ENCODE measurements around the gene ZNF749.
"Not testable (repeated sequence)": the region's sequence is repeated elsewhere in the genome, so short reads cannot be mapped to it uniquely, and the experiment has no call there.

The ZNF749 gene

DNA sequence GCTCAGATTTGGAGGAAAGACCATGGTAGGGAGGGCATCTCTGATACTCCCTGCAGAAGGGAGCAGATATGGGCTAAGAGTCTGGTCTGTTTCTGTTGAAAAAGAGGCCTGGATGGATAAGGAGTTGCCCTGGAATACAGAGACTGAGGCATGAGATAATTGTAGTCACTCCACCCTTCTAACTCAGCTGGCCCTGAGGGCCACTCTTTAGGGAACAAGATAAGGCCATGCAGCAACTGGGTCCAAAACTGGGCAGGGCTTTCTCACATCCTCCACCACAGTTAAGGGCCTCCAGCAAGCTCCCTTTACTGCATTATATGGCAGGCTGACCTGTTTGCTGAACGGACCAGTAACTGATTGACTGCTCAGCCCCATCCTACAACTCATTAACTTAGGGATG, 1.3 kb downstream of the ZNF749 start:
- Mint-ChIP-seq H3K27ac (no peak overlapping the region), H3K36me3 (ENCODE audit: low read depth) (peaks cover 47% of the 10 kb centered on the region), H3K4me3 (peak overlapping the region; percentile 83), H3K27me3 (no peaks in the 10 kb centered on the region), H3K9me3 (peaks cover 61% of the 10 kb centered on the region), H3K4me1 (ENCODE audit: low read depth) (peaks cover 26% of the 10 kb centered on the region)
- intact Hi-C loops (cut with micrococcal nuclease), result loop anchor here (5.0 kb wide), 1 partner anchor 41 kb away; the partner anchor contains the start of gene ZNF772

DNA sequence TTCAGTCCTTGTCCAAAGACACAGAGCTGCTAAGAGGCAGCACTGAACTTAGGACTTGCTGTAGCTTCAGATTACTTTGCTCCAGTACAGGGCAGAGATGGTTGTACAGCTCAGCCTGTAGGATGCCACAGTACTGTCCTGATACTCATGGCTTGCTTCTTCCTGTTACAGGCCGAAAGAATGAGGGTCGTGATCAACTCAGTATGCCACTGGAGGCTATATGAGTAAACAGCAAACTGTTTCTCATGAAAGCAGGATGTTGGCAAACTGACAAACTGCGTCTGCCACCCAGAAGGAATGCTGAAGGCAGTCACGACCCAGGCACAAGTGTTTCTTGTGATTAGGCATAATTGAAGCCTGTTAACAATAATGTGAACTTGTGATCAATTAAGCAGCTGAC, 2.8 kb downstream of the ZNF749 start:
- H3K4me3 Mint-ChIP-seq, result no peak overlapping the region
- H3K27me3 Mint-ChIP-seq, result no peaks in the 10 kb centered on the region
- H3K36me3 Mint-ChIP-seq (ENCODE audit: low read depth), result peaks cover 54% of the 10 kb centered on the region
- intact Hi-C loops (cut with micrococcal nuclease), result loop anchor here (5.0 kb wide), 1 partner anchor 39 kb away; the partner anchor contains the start of gene ZNF772
- peaks cover 64% of the 10 kb centered on the region for H3K9me3 Mint-ChIP-seq
- no peak overlapping the region for H3K27ac Mint-ChIP-seq
- H3K4me1 Mint-ChIP-seq (ENCODE audit: low read depth), result peaks cover 26% of the 10 kb centered on the region

DNA sequence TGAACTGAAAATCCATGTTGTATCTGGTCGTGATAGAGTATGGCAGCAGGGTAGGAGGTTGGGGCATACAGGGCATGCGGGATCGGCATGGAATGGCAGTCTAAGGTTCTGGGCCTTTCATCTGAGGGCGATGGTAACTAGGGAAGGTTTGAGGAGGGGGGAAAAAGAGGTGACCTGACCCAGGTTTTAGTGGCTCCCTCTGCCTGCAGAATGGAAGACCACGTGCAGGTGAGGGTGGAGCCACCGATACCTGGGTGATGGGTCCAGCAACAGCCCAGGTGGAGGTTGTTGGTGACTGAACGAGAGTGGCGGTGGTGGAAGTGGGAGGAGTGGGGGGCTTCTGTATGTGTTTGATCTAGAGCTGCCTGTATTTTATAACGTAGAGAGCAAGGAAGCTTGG, 3.8 kb downstream of the ZNF749 start:
- H3K27ac Mint-ChIP-seq, result no peak overlapping the region
- intact Hi-C loops (cut with micrococcal nuclease), result loop anchor here (5.0 kb wide), 1 partner anchor 38 kb away; the partner anchor contains the start of gene ZNF772
- no peak overlapping the region for H3K4me3 Mint-ChIP-seq
- H3K36me3 Mint-ChIP-seq (ENCODE audit: low read depth), result peaks cover 64% of the 10 kb centered on the region
- no peaks in the 10 kb centered on the region for H3K27me3 Mint-ChIP-seq
- peaks cover 26% of the 10 kb centered on the region for H3K4me1 Mint-ChIP-seq (ENCODE audit: low read depth)
- H3K9me3 Mint-ChIP-seq, result peaks cover 67% of the 10 kb centered on the region

DNA sequence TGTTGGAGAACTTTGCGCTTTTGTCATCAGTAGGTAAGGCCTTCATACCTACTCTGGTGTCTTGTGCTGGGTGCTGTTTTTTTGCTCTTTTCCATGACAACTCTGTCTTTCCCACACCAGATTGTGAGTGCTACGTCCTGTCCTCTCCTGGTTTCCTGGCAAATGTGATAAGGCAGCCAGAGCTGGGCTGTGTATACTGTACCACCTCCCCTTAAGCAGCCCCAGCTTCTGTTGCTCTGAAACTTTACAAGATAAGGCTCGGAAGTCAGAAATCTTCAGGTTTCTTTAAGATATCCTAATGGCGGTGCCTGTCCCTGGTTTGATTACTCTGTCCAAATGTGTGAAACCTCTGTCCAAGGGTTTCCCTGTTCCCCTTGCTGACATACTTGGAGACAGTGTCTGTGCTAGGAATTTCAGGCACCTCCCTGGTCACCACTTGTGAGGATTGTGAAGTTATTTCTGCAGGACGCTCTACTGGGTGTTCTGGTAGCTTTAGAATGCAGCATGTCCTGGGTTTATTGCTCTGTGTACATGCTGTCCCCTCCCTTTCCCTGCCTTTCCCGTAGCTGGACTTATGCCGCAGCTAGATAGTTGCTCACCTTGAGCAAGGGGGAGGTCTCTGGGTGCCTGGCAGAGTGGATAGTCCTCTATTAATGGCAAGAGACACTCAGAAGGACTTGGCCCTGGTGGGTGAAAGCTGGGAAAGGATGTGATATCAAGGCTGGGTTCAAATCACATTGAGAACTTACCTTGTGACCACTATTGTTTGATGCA, 7.0 kb downstream of the ZNF749 start:
- H3K27ac Mint-ChIP-seq, result no peak overlapping the region
- intact Hi-C loops (cut with micrococcal nuclease), result no loop called here
- no peaks in the 10 kb centered on the region for H3K27me3 Mint-ChIP-seq
- H3K4me1 Mint-ChIP-seq (ENCODE audit: low read depth), result peaks cover 5% of the 10 kb centered on the region
- H3K4me3 Mint-ChIP-seq, result no peak overlapping the region
- H3K36me3 Mint-ChIP-seq (ENCODE audit: low read depth), result peaks cover 56% of the 10 kb centered on the region
- H3K9me3 Mint-ChIP-seq, result peaks cover 85% of the 10 kb centered on the region

DNA sequence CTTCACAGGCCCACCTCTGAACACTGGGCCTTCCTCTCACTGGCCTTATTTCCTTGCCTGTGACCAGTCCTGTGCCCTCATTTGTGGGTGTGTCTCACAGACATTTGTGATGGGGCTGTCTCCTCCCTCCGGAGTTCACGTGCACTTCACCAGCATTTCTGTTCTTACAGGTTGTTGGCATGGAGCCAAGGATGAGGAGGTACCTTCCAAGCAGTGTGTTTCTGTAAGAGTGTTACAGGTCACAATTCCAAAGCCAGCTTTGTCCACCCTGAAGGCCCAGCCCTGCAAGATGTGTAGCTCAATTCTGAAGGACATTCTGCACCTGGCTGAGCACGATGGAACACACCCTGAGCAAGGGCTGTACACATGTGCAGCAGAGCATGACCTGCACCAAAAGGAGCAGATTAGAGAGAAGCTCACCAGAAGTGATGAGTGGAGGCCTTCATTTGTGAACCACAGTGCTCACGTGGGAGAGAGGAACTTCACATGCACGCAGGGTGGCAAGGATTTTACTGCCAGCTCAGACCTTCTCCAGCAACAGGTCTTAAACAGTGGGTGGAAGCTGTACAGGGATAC, 8.1 kb downstream of the ZNF749 start:
- Mint-ChIP-seq H3K36me3 (ENCODE audit: low read depth) (peaks cover 54% of the 10 kb centered on the region), H3K4me3 (no peak overlapping the region), H3K27ac (no peak overlapping the region)

DNA sequence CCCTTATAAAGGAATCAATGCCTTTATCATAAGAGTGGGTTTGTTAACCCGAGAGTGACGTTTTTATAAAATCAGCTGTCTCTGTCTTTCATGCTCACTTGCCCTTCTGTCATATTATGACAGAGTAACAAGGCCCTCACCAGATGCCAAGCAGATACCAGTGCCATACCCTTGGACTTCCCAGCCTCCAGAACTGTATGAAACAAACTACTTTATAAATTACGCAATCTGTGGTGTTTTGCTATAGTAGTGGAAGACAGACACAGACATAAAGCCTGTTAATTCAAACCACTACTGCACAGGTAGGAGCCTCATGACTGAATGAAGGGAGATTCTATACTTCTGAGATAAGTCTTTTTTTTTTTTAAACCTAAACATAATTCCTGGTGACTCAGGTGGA, 17.2 kb downstream of the ZNF749 start:
- Mint-ChIP-seq H3K27ac (no peak overlapping the region), H3K27me3 (no peaks in the 10 kb centered on the region), H3K4me1 (ENCODE audit: low read depth) (no peaks in the 10 kb centered on the region), H3K4me3 (no peak overlapping the region), H3K9me3 (peaks cover 76% of the 10 kb centered on the region), H3K36me3 (ENCODE audit: low read depth) (no peaks in the 10 kb centered on the region)
- intact Hi-C loops (cut with micrococcal nuclease), result no loop called here

More for the DNA sequence above, 8.1 kb downstream of the ZNF749 start:
- Mint-ChIP-seq H3K27me3 (no peaks in the 10 kb centered on the region), H3K9me3 (peaks cover 83% of the 10 kb centered on the region), H3K4me1 (ENCODE audit: low read depth) (peaks cover 5% of the 10 kb centered on the region)
- intact Hi-C loops (cut with micrococcal nuclease), result no loop called here

DNA sequence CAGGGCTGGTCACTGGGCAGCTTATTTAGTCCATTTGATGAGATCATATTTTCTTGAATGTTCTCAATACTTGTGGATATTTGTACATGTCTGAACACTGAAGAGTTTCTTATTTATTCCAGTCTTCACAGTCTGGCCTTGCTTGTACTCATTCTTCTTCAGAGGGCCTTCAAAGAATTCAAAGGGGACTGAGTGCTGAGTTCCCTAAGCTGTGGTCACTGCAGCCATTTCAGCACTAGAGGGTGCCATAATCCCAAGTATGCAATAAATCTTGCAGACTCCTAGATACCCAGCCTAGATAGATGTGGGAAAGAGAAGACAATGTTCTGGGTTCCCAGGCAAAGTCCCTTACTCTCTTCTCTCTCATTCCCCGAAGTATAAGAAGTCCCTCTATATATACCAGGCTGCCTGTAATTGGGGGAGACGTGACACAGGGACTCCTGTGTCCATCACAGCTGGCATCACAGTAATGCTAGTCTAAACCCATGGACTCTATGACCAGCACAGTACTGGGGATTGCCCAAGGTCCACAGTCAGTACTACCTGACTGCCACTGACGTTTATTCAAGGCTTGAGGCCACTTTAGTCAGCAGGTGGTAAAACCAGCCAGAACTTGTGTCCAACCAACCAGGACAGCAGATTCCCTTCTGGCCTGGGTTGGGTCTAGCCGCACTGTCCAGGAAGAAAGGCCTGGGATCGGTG, 30.7 kb downstream of the ZNF749 start:
- H3K36me3 Mint-ChIP-seq (ENCODE audit: low read depth), result peaks cover 33% of the 10 kb centered on the region
- H3K4me1 Mint-ChIP-seq (ENCODE audit: low read depth), result no peaks in the 10 kb centered on the region
- no peak overlapping the region for H3K4me3 Mint-ChIP-seq
- intact Hi-C loops (cut with micrococcal nuclease), result loop anchor here (10.0 kb wide), 1 partner anchor 689 kb away; the partner anchor contains the start of gene ZNF329
- peaks cover 91% of the 10 kb centered on the region for H3K9me3 Mint-ChIP-seq
- H3K27me3 Mint-ChIP-seq, result no peaks in the 10 kb centered on the region
- no peak overlapping the region for H3K27ac Mint-ChIP-seq

DNA sequence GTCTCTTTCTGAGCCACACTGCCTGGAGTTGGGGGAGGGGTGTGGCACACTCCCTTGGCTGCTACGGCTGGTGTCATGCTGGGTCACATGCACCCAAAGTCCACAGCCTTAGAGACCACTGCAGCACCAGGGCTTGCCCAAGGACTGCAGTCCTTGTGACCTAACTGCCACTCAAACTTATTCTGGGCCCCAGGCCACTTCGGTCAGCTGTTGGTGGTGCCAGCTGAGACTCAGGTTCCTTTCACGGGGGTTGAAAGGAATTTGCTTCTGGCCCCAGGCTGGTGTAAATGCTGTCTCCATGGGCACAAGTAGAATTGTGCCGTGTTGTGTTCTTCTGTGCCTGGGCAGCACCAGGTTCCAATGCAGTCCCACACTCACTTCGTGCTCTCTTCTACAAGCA, 31.4 kb downstream of the ZNF749 start:
- no peak overlapping the region for H3K27ac Mint-ChIP-seq
- no peaks in the 10 kb centered on the region for H3K27me3 Mint-ChIP-seq
- intact Hi-C loops (cut with micrococcal nuclease), result loop anchor here (10.0 kb wide), 1 partner anchor 688 kb away; the partner anchor contains the start of gene ZNF329
- peaks cover 91% of the 10 kb centered on the region for H3K9me3 Mint-ChIP-seq
- H3K36me3 Mint-ChIP-seq (ENCODE audit: low read depth), result peaks cover 37% of the 10 kb centered on the region
- H3K4me1 Mint-ChIP-seq (ENCODE audit: low read depth), result no peaks in the 10 kb centered on the region
- no peak overlapping the region for H3K4me3 Mint-ChIP-seq

DNA sequence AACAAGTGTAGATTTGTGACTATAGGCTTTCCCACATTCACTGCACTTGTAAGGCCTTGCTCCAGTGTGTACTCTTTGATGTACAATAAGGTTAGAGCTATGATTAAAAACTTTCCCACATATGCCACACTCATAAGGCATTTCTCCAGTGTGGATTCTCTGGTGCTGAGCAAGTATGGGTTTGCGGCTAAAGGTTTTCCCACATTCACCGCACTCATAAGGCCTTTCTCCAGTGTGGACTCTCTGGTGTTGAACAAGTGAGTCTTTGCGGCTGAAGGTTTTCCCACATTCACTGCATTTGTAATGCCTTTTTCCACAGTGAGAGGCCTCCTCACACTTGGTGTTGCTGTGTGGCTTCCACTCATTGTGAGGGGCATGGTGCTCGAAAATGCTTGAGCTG, 38.5 kb downstream of the ZNF749 start:
- intact Hi-C loops (cut with micrococcal nuclease), result no loop called here
- H3K27me3 Mint-ChIP-seq, result no peaks in the 10 kb centered on the region
- H3K4me1 Mint-ChIP-seq (ENCODE audit: low read depth), result peaks cover 21% of the 10 kb centered on the region
- H3K9me3 Mint-ChIP-seq, result peaks cover 94% of the 10 kb centered on the region
- peaks cover 85% of the 10 kb centered on the region for H3K36me3 Mint-ChIP-seq (ENCODE audit: low read depth)
- H3K4me3 Mint-ChIP-seq, result no peak overlapping the region
- no peak overlapping the region for H3K27ac Mint-ChIP-seq

DNA sequence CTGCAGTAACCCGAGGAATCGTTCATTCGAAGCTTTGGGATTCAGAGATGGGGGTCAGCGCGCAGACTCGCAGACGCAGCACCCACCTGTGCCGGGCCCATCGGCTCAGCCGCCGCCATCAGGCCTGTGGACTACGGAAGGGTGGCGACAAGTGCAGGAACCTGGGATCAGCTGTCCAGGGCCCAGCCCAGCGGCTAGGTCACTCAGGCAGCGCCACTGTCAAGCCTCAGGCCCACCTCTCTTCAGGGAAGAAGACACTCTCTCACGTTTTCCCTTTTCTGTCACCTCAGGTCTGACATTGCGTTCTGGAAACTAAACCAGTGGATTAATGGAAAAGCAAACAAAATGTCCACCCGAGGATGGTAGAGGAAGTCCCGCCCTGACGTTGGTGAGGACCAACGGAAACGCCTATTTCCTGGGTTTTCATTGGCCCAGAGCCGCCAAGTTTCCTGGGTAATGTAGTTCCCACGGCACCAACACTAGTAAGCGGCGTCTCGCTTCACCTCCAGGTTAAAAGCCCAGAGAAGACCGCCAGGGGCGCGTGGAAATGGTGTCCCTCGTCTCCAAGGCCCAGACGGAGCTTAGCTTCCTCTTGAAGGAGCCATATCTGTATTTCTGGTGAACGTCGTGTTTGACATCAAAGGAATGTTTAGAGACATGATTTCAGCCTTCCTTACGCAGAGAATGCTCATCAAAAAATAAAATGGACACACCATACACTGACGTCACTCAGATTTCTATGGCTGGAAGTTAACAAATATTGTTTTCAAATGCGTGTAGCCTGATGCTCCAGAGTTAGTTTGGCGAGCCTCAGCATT, 42.3 kb downstream of the ZNF749 start, which contains the start of gene ZNF772:
Gene ZNF772 (minus strand): TSS at position 376 of the 818 bp plus-strand sequence. CDS start 257 bp downstream, at position 119.
- Mint-ChIP-seq H3K27me3 (peaks cover 7% of the 10 kb centered on the region), H3K9me3 (peaks cover 70% of the 10 kb centered on the region), H3K4me3 (peak within 1 kb of the TSS; percentile 87), H3K27ac (peak within 1 kb of the TSS; percentile 93), H3K36me3 (ENCODE audit: low read depth) (peaks cover 57% of the 10 kb centered on the region), H3K4me1 (ENCODE audit: low read depth) (peaks cover 21% of the 10 kb centered on the region)
- intact Hi-C loops (cut with micrococcal nuclease), result loop anchor here (5.0 kb wide), 2 partner anchors 40 to 155 kb away; partner anchors contain the start of genes ZNF211 and ZNF749

DNA sequence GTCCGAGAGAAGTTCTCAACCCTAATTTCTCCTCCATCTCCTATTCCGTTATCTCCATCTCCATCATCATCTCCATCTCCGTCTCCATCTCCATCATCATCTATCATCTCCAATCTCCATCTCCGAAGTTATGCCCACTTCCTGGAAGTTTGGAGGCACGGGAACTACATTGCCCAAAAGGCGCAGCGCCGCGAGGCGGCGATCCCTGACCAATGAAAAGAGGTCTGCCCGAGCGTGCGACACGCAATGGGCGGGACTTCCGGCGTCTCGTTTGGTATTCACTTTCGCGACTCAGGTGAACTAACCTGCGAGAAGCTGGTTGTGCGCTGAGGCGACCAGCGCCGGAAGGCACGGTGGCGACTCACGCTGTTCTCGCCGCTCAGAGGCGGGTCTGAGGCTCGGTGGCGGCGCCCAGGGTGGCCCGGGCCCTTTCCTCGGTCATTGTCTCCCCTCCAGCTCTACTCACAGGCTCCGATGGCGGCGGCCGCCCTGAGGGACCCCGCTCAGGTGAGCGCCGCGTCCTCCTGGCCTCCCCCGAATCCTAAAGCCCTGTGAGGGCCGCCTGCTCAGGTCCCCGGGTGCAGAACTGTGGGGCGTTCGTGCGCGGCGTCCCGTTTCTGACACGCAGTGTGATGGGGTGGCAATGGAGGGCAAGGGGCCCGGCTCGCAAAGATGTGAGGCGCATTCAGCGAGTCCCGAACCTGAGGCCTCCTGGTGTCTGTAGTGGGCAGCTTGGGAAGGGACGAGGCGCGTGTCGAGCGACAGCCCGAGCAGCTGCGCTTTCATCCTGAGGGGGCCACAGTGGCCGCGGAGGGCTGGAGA, 52.6 kb downstream of the ZNF749 start, which contains the start of gene ZNF419:
Gene ZNF419 (plus strand): TSS at position 274 of the 822 bp plus-strand sequence. CDS start 201 bp downstream, at position 475.
- Mint-ChIP-seq H3K4me3 (peak within 1 kb of the TSS; percentile 75), H3K27ac (peak within 1 kb of the TSS; percentile 62), H3K36me3 (ENCODE audit: low read depth) (peaks cover 30% of the 10 kb centered on the region), H3K9me3 (peaks cover 67% of the 10 kb centered on the region)
- H3K4me1 Mint-ChIP-seq (ENCODE audit: low read depth); intact Hi-C loops (cut with micrococcal nuclease); H3K27me3 Mint-ChIP-seq: not testable (repeated sequence)

DNA sequence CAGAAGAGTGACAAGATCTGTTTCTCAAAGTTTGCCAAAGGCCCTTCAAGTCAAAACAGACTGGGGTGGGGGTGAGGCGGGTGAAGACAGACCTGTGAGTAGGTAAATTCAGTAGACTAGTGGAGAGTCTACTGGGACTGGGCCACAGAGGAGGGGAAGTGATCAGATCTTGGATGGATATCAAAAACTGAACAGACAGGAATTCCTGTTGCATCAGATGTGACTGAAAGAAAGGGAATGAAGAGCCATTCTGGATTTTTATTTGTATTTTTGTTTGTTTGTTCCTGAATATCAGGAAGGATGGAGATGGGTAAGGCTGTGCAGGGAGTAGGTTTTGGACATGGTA, 53.1 kb downstream of the ZNF749 start:
- H3K4me1 Mint-ChIP-seq (ENCODE audit: low read depth); H3K27ac Mint-ChIP-seq; H3K27me3 Mint-ChIP-seq; intact Hi-C loops (cut with micrococcal nuclease): not testable (repeated sequence)
- Mint-ChIP-seq H3K4me3 (peak overlapping the region; percentile 75), H3K9me3 (peaks cover 73% of the 10 kb centered on the region), H3K36me3 (ENCODE audit: low read depth) (peaks cover 36% of the 10 kb centered on the region)

Data from dendritic cell treated with granulocyte-macrophage colony-stimulating factor and Interleukin-4, amounts not matched to agents 40 ng/mL and 50 ng/mL, for 4 days (primary cell).